ACHN (cell line): ENCODE measurements around the gene AURKA.
A peak's percentile ranks its signal among the peaks of the same experiment; 100 is the strongest.

Experiments used
- DNase-seq: peaks from one replicate; pipeline ENCODE4 v3.0.0-alpha.2; 2015
- in situ Hi-C: cut with HindIII; loops from 2 replicates; pipeline ENCODE4 v1.10.0; 2017; ENCODE audit warnings: low sequenced_read_pairs, low pct_ligation_motif_present, low pct_unique_long_range_greater_than_20kb

Gene AURKA

DNA sequence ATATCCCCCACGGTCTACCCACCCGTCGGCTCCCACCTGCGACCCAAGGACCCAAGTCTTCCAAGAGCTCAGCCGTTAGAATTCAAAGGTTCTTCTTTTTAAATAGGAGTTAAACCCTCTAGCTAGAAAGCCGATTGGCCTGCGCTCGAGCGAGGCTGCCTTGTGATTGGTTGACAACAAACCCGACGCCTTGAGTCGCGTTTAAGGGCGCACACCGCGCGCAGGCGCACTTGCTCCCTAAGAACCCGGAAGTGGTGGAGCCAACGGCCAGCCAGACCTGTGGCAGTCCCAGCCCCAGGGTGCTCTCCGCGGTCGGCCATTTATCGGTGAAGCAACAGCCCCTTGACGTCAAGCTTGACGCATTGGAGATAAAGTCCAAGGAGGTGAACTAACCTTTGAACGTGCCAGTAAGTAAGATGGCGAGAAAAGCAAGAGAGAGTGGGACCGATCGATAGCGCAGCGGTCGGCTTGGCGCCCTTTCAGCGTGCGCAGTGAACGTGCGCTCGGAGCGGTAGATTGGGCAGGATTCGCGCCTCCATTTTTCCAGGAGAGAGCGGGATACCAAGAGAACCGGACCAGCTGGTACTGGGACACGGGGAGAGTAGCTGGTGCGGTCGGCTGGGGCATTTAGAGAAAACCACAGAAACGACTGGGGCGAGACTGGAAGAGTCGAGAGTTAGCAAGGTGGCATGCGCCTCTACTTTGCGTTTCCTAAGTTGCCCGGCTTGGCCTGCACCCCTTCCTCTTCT is at the start of gene AURKA, which contains the start of gene CSTF1:
TSS of gene AURKA (minus strand) at position 84 of the 749 bp plus-strand sequence. CDS start 4,018 bp downstream, outside the sequence.
TSS of gene CSTF1 (plus strand) at position 514 of the 749 bp plus-strand sequence. CDS start 2,908 bp downstream, outside the sequence.
- DNase-seq: peak; percentile 98
- in situ Hi-C loops: no loop called here

GRCh38 chr20:56440346-56441007 is 48.5 kb upstream of the AURKA start:
- in situ Hi-C loops: no loop called here
- no peak for DNase-seq

DNA sequence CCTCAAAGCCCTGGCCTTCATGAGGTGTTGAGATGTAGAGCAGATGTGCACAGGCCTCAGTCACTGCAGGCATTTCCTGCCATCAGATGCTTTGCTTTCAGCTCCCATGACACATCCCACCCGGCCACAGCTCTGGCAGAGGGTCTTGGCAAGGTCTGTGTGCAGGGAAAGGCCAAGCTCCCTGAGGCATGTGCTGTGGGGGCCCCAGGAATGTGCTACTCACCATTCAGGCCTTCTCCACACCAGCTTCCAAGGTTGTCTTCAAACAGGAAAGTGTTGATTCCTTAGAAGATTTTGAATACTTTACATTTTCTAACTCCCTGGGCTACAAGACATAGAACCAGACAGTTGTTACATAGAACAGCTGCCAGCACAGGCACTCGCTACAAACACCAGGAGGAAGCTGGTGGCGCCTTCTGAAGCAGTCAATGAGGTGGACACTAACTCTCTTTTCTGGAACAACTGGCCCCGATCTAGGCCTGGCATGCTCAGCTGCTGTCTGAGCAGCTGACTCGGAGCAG is 47.8 kb upstream of the AURKA start:
- in situ Hi-C loops: no loop called here
- DNase-seq: no peak

DNA sequence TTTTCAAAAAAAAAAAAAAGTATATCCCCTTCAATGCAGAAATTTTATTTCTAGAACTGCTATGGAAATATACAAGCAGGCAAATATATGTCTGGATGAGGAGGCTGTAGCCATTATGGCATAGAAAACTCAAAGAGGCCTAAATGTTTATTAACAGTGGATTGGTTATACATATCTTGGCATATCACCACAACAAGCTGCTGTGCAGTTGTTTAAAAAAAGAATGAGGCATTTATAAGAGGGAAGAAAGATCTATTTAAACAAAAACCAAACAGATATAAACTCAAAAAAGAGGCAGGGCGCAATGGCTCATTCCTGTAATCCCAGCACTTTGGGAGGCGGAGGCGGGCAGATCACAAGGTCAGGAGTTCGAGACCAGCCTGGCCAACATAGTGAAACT is 46.3 kb upstream of the AURKA start:
- no peak for DNase-seq
- in situ Hi-C loops: no loop called here

DNA sequence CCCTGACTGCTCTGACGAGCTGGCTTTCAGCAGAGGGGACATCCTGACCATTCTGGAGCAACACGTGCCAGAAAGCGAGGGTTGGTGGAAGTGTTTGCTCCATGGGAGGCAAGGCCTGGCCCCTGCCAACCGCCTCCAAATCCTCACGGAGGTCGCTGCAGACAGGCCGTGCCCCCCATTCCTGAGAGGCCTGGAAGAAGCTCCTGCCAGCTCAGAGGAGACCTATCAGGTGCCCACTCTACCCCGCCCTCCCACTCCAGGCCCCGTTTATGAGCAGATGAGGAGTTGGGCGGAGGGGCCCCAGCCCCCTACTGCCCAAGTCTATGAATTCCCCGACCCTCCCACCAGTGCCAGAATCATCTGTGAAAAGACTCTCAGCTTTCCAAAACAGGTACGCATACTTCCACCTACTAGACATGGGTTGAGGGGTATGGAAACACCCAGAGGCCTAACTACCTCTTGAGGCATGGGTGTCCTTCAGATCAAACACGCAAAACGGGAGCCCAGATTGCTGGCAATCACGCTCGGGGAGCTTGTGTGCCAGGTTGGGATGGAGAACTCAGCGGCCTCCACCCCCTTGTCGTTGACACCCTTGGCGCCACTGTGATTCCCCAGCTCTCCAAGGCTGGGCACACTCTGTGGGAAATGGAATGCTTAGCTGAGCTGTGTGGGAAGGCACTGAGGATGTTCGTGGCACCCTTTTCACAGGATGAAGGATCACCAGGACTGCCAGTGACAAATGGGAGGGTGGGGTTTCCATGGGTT is 45.4 kb upstream of the AURKA start:
- in situ Hi-C loops: no loop called here
- no peak for DNase-seq

DNA sequence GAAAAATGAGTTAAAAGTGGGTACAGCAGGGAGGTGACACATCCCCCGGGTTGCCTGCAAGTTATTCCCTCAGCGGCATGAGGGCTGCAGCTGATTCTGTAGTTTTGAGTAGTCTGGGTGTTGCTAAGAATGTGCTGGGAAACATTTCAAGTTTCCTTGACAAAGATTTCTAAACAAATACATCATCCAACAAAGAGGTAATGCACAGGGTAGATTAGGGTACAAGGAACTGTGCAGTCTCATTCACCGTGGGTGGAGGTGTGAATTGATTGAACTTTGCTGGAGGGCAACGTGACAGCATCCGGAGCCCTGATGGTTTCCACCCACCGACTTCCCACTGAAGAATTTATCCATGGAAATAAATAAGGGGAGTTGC is 41.9 kb upstream of the AURKA start:
- DNase-seq: no peak
- in situ Hi-C loops: no loop called here

DNA sequence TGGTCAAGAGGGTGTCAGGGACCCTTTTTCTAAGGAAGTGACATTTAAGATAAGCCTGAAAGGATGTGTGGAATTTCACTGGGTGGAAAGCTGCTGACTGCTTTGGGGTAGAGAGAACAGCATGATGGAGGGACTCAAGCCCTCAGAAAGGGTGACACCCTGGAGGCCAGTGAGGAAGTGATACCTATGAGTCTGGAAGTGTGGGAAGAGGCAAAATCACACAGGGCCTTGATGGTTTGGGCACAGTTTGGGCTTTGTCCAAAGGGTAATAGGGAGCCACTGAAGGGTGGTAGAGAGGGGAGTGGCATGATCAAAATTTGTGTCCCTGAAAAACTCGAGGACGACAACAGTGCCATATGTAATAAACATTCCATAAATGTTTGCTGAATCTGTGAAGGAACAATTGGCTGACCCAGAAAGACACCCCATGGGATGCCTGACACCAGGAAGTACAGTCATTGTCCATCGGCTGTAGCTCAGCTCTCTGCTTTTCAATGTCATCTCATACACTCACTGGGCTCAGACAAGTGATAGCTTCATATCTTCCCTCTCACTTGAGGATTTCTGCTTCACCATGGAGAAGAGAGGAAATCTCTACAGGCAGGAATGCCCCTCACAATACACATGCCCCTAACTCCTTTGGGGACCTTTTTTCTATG is 41.3 kb upstream of the AURKA start:
- no peak for DNase-seq
- in situ Hi-C loops: no loop called here

DNA sequence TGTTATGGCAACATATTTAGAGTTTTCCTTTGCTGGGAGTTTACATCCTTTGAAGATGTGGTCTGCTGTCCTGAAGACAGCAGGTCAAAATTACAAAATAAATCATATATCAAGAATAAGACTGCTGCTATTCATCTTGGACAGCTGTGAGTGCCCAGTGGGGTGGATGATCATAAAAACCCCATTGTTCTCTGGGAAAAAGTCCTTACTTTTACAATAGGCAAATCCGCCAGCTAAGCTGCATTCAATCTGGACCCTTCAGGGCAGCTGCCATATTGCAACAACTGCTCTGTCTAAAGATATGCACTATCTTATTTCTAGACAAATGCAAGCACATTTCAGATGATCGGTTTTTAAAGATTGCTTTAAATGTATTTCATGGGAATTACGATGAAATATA is 39.5 kb upstream of the AURKA start:
- DNase-seq: no peak
- in situ Hi-C loops: no loop called here

GRCh38 chr20:56430957-56431356 is 38.9 kb upstream of the AURKA start:
- in situ Hi-C loops: no loop called here

GRCh38 chr20:56430461-56430860 is 38.4 kb upstream of the AURKA start:
- no peak for DNase-seq
- in situ Hi-C loops: no loop called here

More at GRCh38 chr20:56430957-56431356, 38.9 kb upstream of the AURKA start:
- no peak for DNase-seq

- in situ Hi-C loops: no loop called here
- no peak for DNase-seq
Measured at GRCh38 chr20:56429941-56430340, 37.9 kb upstream of the AURKA start.

- DNase-seq: no peak
- in situ Hi-C loops: no loop called here
Measured at GRCh38 chr20:56429502-56429901, 37.5 kb upstream of the AURKA start.

- in situ Hi-C loops: no loop called here
- no peak for DNase-seq
Measured at GRCh38 chr20:56428881-56429280, 36.9 kb upstream of the AURKA start.

DNA sequence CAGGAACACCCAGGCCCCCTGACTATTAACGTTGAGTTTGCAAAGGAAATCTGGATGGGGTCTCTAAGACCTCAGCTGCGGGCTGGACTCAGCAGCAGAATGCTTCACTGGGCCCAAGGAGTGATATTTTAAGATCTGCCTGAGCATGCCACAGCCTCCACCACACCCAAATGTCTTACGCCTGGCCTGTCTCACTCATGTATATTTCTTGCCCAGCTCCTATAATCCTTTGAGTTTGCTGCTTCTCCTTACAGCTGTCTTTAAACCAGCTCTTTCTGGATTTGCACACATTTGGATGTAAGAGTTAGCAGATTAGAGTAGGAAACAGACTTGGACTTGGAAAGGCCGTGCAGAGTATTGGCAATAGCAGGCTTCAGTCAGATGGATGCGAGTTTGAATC is 36.4 kb upstream of the AURKA start:
- in situ Hi-C loops: no loop called here
- no peak for DNase-seq

DNA sequence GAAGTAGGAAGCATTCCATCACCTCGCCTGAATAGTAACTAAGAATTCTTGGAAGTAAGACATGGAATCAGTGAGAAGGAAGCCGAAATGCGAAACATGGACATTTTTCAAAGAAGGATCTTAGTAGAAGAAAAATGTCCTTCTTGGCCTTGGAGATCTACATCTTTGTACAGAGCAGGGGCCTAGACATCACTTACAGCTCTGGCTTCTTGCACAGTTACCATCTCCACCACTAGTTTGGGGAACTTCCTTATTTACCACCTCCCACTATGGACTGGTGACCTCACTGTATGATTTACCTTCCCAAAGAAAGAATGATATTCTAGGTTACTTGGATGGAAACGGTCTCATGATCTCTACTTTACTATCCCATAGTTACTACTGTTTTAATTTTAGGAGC is 35.8 kb upstream of the AURKA start:
- DNase-seq: no peak
- in situ Hi-C loops: no loop called here

DNA sequence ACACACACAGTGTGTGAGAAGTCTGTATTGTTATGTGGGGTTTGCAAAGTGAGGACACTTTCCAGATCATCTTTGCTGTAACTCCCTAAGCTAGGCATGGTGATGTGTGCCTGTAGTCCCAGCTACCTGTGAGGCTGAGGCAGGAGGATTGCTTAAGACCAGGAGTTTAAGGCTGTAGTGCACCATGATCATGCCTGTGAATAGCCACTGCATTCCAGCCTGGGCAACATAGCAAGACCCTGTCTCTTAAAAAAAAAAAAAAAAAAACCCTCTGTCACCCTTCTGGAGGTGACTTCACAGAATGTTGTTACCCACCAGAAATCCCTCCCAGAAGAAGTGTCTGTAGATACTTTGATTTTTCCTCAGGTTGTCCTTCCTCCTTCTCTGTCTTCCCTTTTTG is 34.9 kb upstream of the AURKA start:
- DNase-seq: no peak
- in situ Hi-C loops: no loop called here

DNA sequence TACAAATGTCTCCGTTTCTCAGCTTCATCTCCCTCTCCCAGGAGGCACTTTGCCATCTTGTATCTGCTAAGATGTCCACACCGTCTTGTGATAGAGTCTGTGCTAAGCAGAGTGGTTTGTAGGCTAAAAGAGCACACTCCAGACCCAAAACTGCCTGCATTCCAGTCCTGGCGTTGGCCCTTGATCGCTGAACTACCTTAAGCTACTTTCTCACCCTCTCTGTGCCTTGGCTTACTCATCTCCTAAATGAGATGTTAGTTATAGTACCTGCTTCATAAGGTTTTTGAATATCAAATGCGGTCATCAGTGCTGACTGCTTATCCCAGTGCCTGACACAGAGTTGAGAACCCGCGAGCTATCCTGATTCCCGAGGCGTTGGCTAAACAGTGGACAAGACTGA is 34.0 kb upstream of the AURKA start:
- no peak for DNase-seq
- in situ Hi-C loops: no loop called here

DNA sequence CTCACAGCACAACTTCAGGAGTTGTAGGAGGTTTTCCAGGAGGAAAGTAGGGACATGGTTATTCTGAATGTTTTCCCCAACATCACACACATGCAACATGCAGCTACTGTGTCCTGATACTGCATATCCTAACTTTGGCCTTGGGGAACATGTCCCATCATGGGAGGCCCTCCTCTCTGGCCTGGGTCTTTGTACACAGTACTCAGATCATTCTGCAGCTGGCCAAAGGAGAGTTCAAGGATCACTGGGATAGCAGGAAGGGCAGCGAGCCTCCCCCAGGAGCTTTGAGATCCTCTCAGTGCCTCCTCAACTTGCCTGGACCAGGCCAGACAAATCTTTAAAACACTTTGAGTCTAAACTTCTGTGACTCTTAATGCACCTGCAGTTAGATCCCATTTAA is 32.9 kb upstream of the AURKA start:
- in situ Hi-C loops: no loop called here
- no peak for DNase-seq

- in situ Hi-C loops: no loop called here
- no peak for DNase-seq
Measured at GRCh38 chr20:56423886-56424285, 31.9 kb upstream of the AURKA start.
